Astrocyte (in vitro differentiated cells and primary cell): ENCODE data around the gene VSIG4. TPM values are rescaled to one million over a fixed set of nuclear protein-coding genes. Genes with fewer than 3 reads are reported as not detected.

Experiments
- DNase-seq: peaks from one replicate; pipeline ENCODE4 v3.0.0-alpha.2; 2010; ENCODE audit warnings: low read depth
- FAIRE-seq: peaks from 2 replicates; lab custom pipeline; 2011; peaks lifted over from hg19 to GRCh38; lab: Jason Lieb, UNC
- H2AFZ ChIP-seq: 2 replicates; pipeline ENCODE4 v1.6.0; 2012; ENCODE audit warnings: low read depth, low read length, inconsistent platforms
- H3K27ac ChIP-seq: 2 replicates; pipeline ENCODE4 v1.5.1; 2011; ENCODE audit warnings: low read depth, low read length, inconsistent platforms
- H3K27me3 ChIP-seq: 2 replicates; pipeline ENCODE4 v1.6.0; 2011; ENCODE audit warnings: low read length, inconsistent platforms; ENCODE audit not compliant: insufficient read depth
- H3K36me3 ChIP-seq: 2 replicates; pipeline ENCODE4 v1.5.1; 2011; ENCODE audit warnings: low read length, inconsistent platforms; ENCODE audit not compliant: insufficient read depth
- H3K4me1 ChIP-seq: 2 replicates; pipeline ENCODE4 v1.5.1; 2011; ENCODE audit warnings: low read length, inconsistent platforms; ENCODE audit not compliant: insufficient read depth
- H3K4me2 ChIP-seq: 2 replicates; pipeline ENCODE4 v1.6.0; 2012; ENCODE audit warnings: low read length, inconsistent platforms
- H3K4me3 ChIP-seq: 2 replicates; pipeline ENCODE4 v1.5.1; 2011; ENCODE audit warnings: low read depth, mild to moderate bottlenecking, low read length, inconsistent platforms; ENCODE audit not compliant: insufficient read depth
- H3K79me2 ChIP-seq: 2 replicates; pipeline ENCODE4 v1.6.0; 2012; ENCODE audit warnings: mild to moderate bottlenecking, low read length, inconsistent platforms; ENCODE audit not compliant: insufficient read depth
- H3K9ac ChIP-seq: 2 replicates; pipeline ENCODE4 v1.6.0; 2012; ENCODE audit warnings: mild to moderate bottlenecking, low read length, inconsistent platforms
- H3K9me3 ChIP-seq: 2 replicates; pipeline ENCODE4 v1.5.1; 2012; ENCODE audit warnings: low read depth, mild to moderate bottlenecking, low read length, inconsistent platforms; ENCODE audit not compliant: insufficient read depth
- H4K20me1 ChIP-seq: 2 replicates; pipeline ENCODE4 v1.6.0; 2012; ENCODE audit warnings: low read length, inconsistent platforms; ENCODE audit not compliant: insufficient read depth
- H3K27ac Mint-ChIP-seq: one replicate; pipeline ENCODE4 v1.8.0; 2021; ENCODE audit warnings: mild to moderate bottlenecking, mixed read lengths; ENCODE audit not compliant: unreplicated experiment
- H3K27me3 Mint-ChIP-seq: one replicate; pipeline ENCODE4 v1.8.0; 2021; ENCODE audit warnings: low read depth, mixed read lengths; ENCODE audit not compliant: unreplicated experiment
- H3K36me3 Mint-ChIP-seq: one replicate; pipeline ENCODE4 v1.8.0; 2021; ENCODE audit warnings: low read depth, mixed read lengths; ENCODE audit not compliant: unreplicated experiment
- H3K4me1 Mint-ChIP-seq: one replicate; pipeline ENCODE4 v1.8.0; 2021; ENCODE audit warnings: low read depth, mixed read lengths; ENCODE audit not compliant: unreplicated experiment
- H3K4me3 Mint-ChIP-seq: one replicate; pipeline ENCODE4 v1.8.0; 2021; ENCODE audit warnings: mild to moderate bottlenecking, moderate library complexity, mixed read lengths; ENCODE audit not compliant: unreplicated experiment
- H3K9me3 Mint-ChIP-seq: one replicate; pipeline ENCODE4 v1.8.0; 2021; ENCODE audit warnings: mild to moderate bottlenecking, mixed read lengths; ENCODE audit not compliant: unreplicated experiment
- EZH2 ChIP-seq: IDR thresholded peaks from 2 replicates; pipeline ENCODE4 v1.6.1; 2012; ENCODE audit warnings: mild to moderate bottlenecking, low read length, inconsistent platforms; ENCODE audit not compliant: insufficient read depth
- total RNA-seq: library from RNA; stranded (reverse); gene quantifications from 2 replicates; pipeline ENCODE4 v1.2.1, GENCODE V29; 2021
- TF ChIP-seq, protein P1 (sequence below): IDR thresholded peaks from 2 replicates; pipeline ENCODE4 v1.5.1; 2011; ENCODE audit warnings: low read depth, mild to moderate bottlenecking, inconsistent platforms, low read length, moderate library complexity; ENCODE audit not compliant: insufficient read depth

VSIG4 gene
- total RNA-seq, 1 donor from 2014 or later, result not detected

GRCh38 chrX:66004928-66005829 lies 34.7 kb downstream of the VSIG4 start:
- no peak overlapping the region for H2AFZ ChIP-seq
- no peaks in the 10 kb centered on the region for H3K79me2 ChIP-seq
- no peaks in the 10 kb centered on the region for H3K36me3 ChIP-seq
- no peak overlapping the region for H3K4me2 ChIP-seq
- Mint-ChIP-seq H3K4me3 (no peak overlapping the region), H3K36me3 (no peaks in the 10 kb centered on the region), H3K9me3 (no peaks in the 10 kb centered on the region), H3K27ac (no peak overlapping the region), H3K4me1 (peaks cover 2% of the 10 kb centered on the region), H3K27me3 (no peaks in the 10 kb centered on the region)
- peak; percentile 37 for FAIRE-seq
- no peaks in the 10 kb centered on the region for H3K9me3 ChIP-seq
- no peak for DNase-seq
- no peaks in the 10 kb centered on the region for H4K20me1 ChIP-seq
- H3K4me1 ChIP-seq, result no peaks in the 10 kb centered on the region
- no peak overlapping the region for H3K4me3 ChIP-seq
- TF ChIP-seq, protein P1, sequence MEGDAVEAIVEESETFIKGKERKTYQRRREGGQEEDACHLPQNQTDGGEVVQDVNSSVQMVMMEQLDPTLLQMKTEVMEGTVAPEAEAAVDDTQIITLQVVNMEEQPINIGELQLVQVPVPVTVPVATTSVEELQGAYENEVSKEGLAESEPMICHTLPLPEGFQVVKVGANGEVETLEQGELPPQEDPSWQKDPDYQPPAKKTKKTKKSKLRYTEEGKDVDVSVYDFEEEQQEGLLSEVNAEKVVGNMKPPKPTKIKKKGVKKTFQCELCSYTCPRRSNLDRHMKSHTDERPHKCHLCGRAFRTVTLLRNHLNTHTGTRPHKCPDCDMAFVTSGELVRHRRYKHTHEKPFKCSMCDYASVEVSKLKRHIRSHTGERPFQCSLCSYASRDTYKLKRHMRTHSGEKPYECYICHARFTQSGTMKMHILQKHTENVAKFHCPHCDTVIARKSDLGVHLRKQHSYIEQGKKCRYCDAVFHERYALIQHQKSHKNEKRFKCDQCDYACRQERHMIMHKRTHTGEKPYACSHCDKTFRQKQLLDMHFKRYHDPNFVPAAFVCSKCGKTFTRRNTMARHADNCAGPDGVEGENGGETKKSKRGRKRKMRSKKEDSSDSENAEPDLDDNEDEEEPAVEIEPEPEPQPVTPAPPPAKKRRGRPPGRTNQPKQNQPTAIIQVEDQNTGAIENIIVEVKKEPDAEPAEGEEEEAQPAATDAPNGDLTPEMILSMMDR, result no peak
- TF ChIP-seq EZH2, result no peak
- no peak overlapping the region for H3K27ac ChIP-seq
- H3K27me3 ChIP-seq, result no peaks in the 10 kb centered on the region
- H3K9ac ChIP-seq, result no peak overlapping the region

- Histone ChIP-seq H3K9ac (no peak overlapping the region), H3K9me3 (no peaks in the 10 kb centered on the region), H3K4me1 (no peaks in the 10 kb centered on the region), H3K4me3 (no peak overlapping the region), H3K36me3 (no peaks in the 10 kb centered on the region), H3K27ac (no peak overlapping the region), H3K4me2 (no peak overlapping the region), H3K79me2 (no peaks in the 10 kb centered on the region), H3K27me3 (no peaks in the 10 kb centered on the region), H4K20me1 (no peaks in the 10 kb centered on the region), H2AFZ (no peak overlapping the region)
- no peak overlapping the region for H3K27ac Mint-ChIP-seq
- FAIRE-seq, result peak; percentile 29
- H3K27me3 Mint-ChIP-seq, result no peaks in the 10 kb centered on the region
- TF ChIP-seq, protein P1, result no peak
- TF ChIP-seq EZH2, result no peak
- H3K4me1 Mint-ChIP-seq, result peaks cover 2% of the 10 kb centered on the region
- no peaks in the 10 kb centered on the region for H3K9me3 Mint-ChIP-seq
- no peak for DNase-seq
- H3K36me3 Mint-ChIP-seq, result no peaks in the 10 kb centered on the region
- H3K4me3 Mint-ChIP-seq, result no peak overlapping the region
These were observed 36.8 kb downstream of the VSIG4 start for GRCh38 chrX:66002824-66003680.
